Heart right ventricle (tissue), 16 donors: ENCODE results near the gene SETBP1. TPM values are rescaled to one million over a fixed set of nuclear protein-coding genes. Genes with fewer than 3 reads are reported as not detected.

Experiments
- ATAC-seq, 8 donors: fragments of 200-7000 bp; cut with Tn5 transposase; one replicate each; pipeline ENCODE4 v1.9.1; 2020; ENCODE audit warnings: mild to moderate bottlenecking in 8 of 8, moderate library complexity in 8 of 8, moderate number of reproducible peaks in 1 of 8
- DNase-seq, 2 donors: peaks; one replicate each; pipeline ENCODE4 v3.0.0-alpha.2; 2020
- H3K27ac ChIP-seq, 10 donors: fragments of 200-600 bp; sonication (generic) in 2 of 10; one replicate each; pipeline versions ENCODE4 v1.5.0 to v1.8.0; 2020 to 2022; ENCODE audit warnings: mild to moderate bottlenecking in 3 of 10
- H3K27me3 ChIP-seq, 7 donors: fragments of 200-600 bp; one replicate each; pipeline ENCODE4 v1.8.0; 2021 to 2022; ENCODE audit warnings: mild to moderate bottlenecking in 2 of 7
- H3K36me3 ChIP-seq, 9 donors: fragments of 200-600 bp; sonication (generic) in 1 of 9; one replicate each; pipeline versions ENCODE4 v1.5.0 to v1.8.0; 2020 to 2022; ENCODE audit warnings: mild to moderate bottlenecking in 2 of 9
- H3K4me1 ChIP-seq, 9 donors: fragments of 200-600 bp; sonication (generic) in 1 of 9; one replicate each; pipeline versions ENCODE4 v1.5.0 to v1.8.0; 2020 to 2022; ENCODE audit warnings: mild to moderate bottlenecking in 4 of 9
- H3K4me3 ChIP-seq, 10 donors: fragments of 200-600 bp; sonication (generic) in 2 of 10; one replicate each; pipeline versions ENCODE4 v1.5.0 to v1.8.0; 2020 to 2022; ENCODE audit warnings: mild to moderate bottlenecking in 7 of 10, moderate library complexity in 2 of 10
- H3K9me3 ChIP-seq, 11 donors: fragments of 200-600 bp in 10 of 11; sonication (generic) in 2 of 11; one replicate each; pipeline versions ENCODE4 v1.5.0 to v1.8.0; 2013 to 2022; ENCODE audit warnings: mild to moderate bottlenecking in 2 of 11, control low read depth in 1 of 11, moderate library complexity in 1 of 11
- WGBS, 2 donors: extraction: QIAGEN DNeasy Blood & Tissue Kit; methylation state at CpG; one replicate each; pipeline ENCODE4 v1.1.7; 2013; ENCODE audit warnings: inconsistent platforms in 1 of 2; 5-methylcytosine and 5-hydroxymethylcytosine counted together
- intact Hi-C, 10 donors: fragments of 100-400 bp; cut with DNase I; formaldehyde crosslinking; loops; one replicate each; pipeline versions ENCODE4 v1.11.1 to v1.14.2; 2022
- polyA plus RNA-seq, 2 donors: library from polyadenylated mRNA; stranded (reverse); fragments of 200-250 nt; gene quantifications; one replicate each; pipeline ENCODE4 v1.2.3, GENCODE V29; 2013
- total RNA-seq, 10 donors: library from RNA; stranded (reverse); fragmentation: NEBNext Ultra II Directional in 3 of 10; extraction: Animal tissue kit (Norgen Biotek cat#: 25700) in 3 of 10; gene quantifications; one replicate each; pipeline versions ENCODE4 v1.2.1 to v1.2.4, GENCODE V29; 2021 to 2023
- TF ChIP-seq, protein P1 (sequence below), 9 donors: fragments of 200-600 bp; sonication (generic) in 2 of 9; IDR thresholded peaks; one replicate each; pipeline versions ENCODE4 v1.5.0 to v1.8.0; 2021 to 2022; ENCODE audit warnings: antibody characterized with exemption in 9 of 9, mild to moderate bottlenecking in 5 of 9, moderate library complexity in 1 of 9
- donor health status: Arrhythmogenic right ventricular cardiomyopathy.
- donor health status: ischemic (EF 13 %, LVEDD 7.1; RV severe dilation, severe dysfunction).
- donor health status: healthy with polysubstance abuse.
- donor health status: DM: no; HTN: yes; CAD: no.
- donor health status: DM: no; HTN: no; CAD: no.
- donor health status: ischemic (EF 25% LVEDD 6.9; RV normal size, moderate dysfunction).
- donor health status: ischemic (EF 25% LVEDD 5.7; RV mildly dilated, moderate dysfunction).
- donor health status: healthy.
- donor health status: DM: yes; HTN: yes; CAD: no.
- donor health status: Ischemic cardiomyopathy.
- donor health status: ischemic (EF 35%, LVEDD 5.7; RV mildly dilated, moderate dysfunction).
- donor health status: nonischemic (EF 11% LVEDD 7.7; RV severe dilation, severe dysfunction).
- donor health status: DM: yes; HTN: yes; CAD: no.
- donor health status: PGD.
- donor health status: ischemic (EF 29% LVEDD 5.4; RV normal size, mild dysfunction).
- donor health status: nonischemic (EF 23%, LVEDD 6.1; RV moderate dilation, normal function).

The SETBP1 gene
- total and polyA plus RNA-seq, 12 donors: 0.71 to 12.2 (median 6.1) TPM

DNA sequence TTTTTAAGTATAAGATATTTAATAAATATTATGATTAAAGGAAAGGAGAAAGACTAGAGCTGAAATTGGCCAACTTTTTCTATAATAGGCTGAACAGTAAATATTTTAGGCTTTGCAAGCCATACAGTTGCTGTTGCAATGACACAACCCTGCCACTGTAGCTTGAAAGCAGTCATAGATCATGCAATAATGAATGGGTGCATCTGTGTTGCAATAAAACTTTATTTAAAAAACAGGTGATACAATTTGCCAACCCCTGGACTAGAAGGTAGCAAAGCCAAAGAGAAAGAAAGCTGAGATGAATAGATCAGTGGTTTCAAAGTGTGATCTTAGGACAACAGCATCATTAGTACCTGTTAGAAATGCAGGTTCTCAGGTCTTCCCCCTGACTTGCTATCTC, 219.1 kb downstream of the SETBP1 start:
- intact Hi-C loops: loop anchor here in 6 of 10 donors (5.0 to 10.0 kb wide), 3 partner anchors 215 to 475 kb away; partner anchors contain the start of gene SETBP1 (in 6 of the 6)
- no peak overlapping the region for H3K4me3 ChIP-seq
- DNase-seq: no peak

GRCh38 chr18:44900627-44901026, 219.9 kb downstream of the SETBP1 start:
- 78 to 91% methylated on average over 3 of the region's 3 CpGs for WGBS, 2 donors
- Histone ChIP-seq H3K27me3 (peaks cover 0 to 6% (median 0%) of the 10 kb centered on the region in 7 donors), H3K27ac (no peak overlapping the region), H3K4me3 (no peak overlapping the region), H3K4me1 (peaks cover 0 to 26% (median 7%) of the 10 kb centered on the region in 9 donors), H3K36me3 (no peaks in the 10 kb centered on the region), H3K9me3 (peaks cover 0 to 6% (median 0%) of the 10 kb centered on the region in 11 donors)
- DNase-seq: no peak
- ATAC-seq: no peak
- intact Hi-C loops: loop anchor here in 1 of 10 donors (10.0 kb wide), 1 partner anchor 474 kb away; no protein-coding TSS in a partner anchor
- TF ChIP-seq, protein P1, sequence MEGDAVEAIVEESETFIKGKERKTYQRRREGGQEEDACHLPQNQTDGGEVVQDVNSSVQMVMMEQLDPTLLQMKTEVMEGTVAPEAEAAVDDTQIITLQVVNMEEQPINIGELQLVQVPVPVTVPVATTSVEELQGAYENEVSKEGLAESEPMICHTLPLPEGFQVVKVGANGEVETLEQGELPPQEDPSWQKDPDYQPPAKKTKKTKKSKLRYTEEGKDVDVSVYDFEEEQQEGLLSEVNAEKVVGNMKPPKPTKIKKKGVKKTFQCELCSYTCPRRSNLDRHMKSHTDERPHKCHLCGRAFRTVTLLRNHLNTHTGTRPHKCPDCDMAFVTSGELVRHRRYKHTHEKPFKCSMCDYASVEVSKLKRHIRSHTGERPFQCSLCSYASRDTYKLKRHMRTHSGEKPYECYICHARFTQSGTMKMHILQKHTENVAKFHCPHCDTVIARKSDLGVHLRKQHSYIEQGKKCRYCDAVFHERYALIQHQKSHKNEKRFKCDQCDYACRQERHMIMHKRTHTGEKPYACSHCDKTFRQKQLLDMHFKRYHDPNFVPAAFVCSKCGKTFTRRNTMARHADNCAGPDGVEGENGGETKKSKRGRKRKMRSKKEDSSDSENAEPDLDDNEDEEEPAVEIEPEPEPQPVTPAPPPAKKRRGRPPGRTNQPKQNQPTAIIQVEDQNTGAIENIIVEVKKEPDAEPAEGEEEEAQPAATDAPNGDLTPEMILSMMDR (IDR thresholded peaks at IDR 0.05): no peak

More for the DNA sequence above, 219.1 kb downstream of the SETBP1 start:
- TF ChIP-seq, protein P1 (IDR thresholded peaks at IDR 0.05): no peak
- Histone ChIP-seq H3K36me3 (no peaks in the 10 kb centered on the region), H3K27me3 (peaks cover 0 to 6% (median 0%) of the 10 kb centered on the region in 7 donors), H3K4me1 (peaks cover 0 to 26% (median 7%) of the 10 kb centered on the region in 9 donors), H3K9me3 (peaks cover 0 to 5% (median 0%) of the 10 kb centered on the region in 11 donors), H3K27ac (no peak overlapping the region)
- no peak for ATAC-seq

DNA sequence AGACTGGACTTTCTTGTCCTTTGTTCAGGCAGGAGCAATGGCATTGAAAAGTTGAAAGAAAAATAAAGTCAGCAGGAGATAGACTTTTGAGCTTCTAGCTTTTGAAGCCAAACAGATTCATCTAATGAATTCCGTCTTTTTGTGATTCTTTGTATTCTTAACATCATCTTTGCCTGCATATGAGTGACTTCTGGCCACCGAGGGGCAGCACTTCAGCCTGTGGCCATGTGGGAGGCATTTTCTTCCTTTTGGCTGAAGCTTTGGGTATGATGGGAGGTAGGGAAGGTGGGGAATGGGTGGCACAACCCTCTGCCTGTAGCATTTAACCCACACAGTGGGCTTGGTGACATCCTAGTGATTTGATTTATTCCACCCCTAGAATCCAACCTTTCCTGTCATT, 220.6 kb downstream of the SETBP1 start:
- ATAC-seq (no peak), DNase-seq (no peak)
- Histone ChIP-seq H3K9me3 (peaks cover 0 to 6% (median 0%) of the 10 kb centered on the region in 11 donors), H3K4me3 (no peak overlapping the region), H3K36me3 (no peaks in the 10 kb centered on the region), H3K4me1 (peaks cover 0 to 26% (median 7%) of the 10 kb centered on the region in 9 donors), H3K27ac (no peak overlapping the region), H3K27me3 (peaks cover 0 to 6% (median 0%) of the 10 kb centered on the region in 7 donors)
- TF ChIP-seq, protein P1 (IDR thresholded peaks at IDR 0.05): peak in 4 of 9 donors; percentile 25 to 39 (median 29)
- 96 to 98% methylated on average over 2 of the region's 2 CpGs for whole genome bisulfite sequencing, 2 donors
- intact Hi-C loops: loop anchor here in 1 of 10 donors (10.0 kb wide), 1 partner anchor 474 kb away; no protein-coding TSS in a partner anchor

- TF ChIP-seq, protein P1 (IDR thresholded peaks at IDR 0.05): no peak
- peaks cover 0 to 1% (median 0%) of the 10 kb centered on the region in 7 donors for H3K27me3 ChIP-seq
- peaks cover 0 to 22% (median 6%) of the 10 kb centered on the region in 9 donors for H3K4me1 ChIP-seq
- WGBS, 2 donors: 95% methylated on average over 2 of the region's 2 CpGs
- ATAC-seq (no peak), DNase-seq (no peak)
- no peaks in the 10 kb centered on the region for H3K36me3 ChIP-seq
- peaks cover 0 to 6% (median 0%) of the 10 kb centered on the region in 11 donors for H3K9me3 ChIP-seq
- intact Hi-C loops: loop anchor here in 1 of 10 donors (10.0 kb wide), 1 partner anchor 471 kb away; no protein-coding TSS in a partner anchor
- no peak overlapping the region for H3K4me3 ChIP-seq
- no peak overlapping the region for H3K27ac ChIP-seq
Measured at GRCh38 chr18:44903327-44903726, 222.6 kb downstream of the SETBP1 start.
